Measurements from ENCODE around the gene PHYH. TPM values are rescaled to one million over a fixed set of nuclear protein-coding genes. Genes with fewer than 3 reads are reported as not detected.

PHYH gene
- total RNA-seq, 1 donor from 2014 or later: 22.1 TPM

DNA sequence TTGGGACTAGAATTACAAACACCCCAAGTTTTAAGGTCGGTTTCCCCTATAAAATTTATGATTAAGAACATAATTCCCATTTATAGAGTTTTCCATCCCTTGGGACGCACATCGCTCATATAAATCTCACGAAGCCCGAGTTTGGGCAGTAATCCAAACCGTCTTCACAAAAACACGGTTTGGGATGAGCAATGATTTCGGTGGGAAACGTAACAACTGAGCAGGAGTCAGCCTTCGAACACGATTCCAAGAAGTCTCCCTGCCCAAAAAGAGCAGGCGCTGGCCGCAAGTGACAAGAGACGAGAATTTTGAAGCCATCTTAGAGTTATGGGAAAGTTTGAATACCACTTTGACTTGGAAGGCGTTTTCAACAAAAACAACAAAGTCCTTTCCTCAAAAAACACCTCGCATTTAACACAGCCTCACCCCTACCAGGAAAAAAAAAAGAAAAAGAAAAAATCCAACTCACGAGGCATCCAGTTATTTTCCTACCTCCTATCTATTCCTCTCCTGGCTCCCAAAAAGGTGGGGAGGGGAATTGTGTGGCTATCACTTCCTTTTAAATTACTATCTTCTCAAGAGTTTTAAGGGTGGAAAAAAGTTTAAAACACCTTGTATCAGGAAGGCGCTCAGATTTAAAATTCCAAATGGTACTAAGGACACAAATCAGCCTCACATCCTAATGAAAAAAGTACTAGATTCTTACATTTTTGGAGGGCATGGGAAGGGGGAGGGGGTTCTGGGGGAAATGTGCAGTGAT lies 46.6 kb upstream of the PHYH start:
- Mint-ChIP-seq H3K4me3 (ENCODE audit: unreplicated experiment) (peak overlapping the region; percentile 80), H3K4me1 (ENCODE audit: unreplicated experiment) (peaks cover 33% of the 10 kb centered on the region), H3K36me3 (ENCODE audit: unreplicated experiment) (peaks cover 9% of the 10 kb centered on the region), H3K27me3 (ENCODE audit: unreplicated experiment) (peaks cover 9% of the 10 kb centered on the region), H3K9me3 (ENCODE audit: unreplicated experiment) (no peaks in the 10 kb centered on the region), H3K27ac (ENCODE audit: unreplicated experiment) (peak overlapping the region; percentile 93)
- DNase-seq (ENCODE audit: extremely low spot score, unreplicated experiment): no peak
- TF ChIP-seq, protein P1, sequence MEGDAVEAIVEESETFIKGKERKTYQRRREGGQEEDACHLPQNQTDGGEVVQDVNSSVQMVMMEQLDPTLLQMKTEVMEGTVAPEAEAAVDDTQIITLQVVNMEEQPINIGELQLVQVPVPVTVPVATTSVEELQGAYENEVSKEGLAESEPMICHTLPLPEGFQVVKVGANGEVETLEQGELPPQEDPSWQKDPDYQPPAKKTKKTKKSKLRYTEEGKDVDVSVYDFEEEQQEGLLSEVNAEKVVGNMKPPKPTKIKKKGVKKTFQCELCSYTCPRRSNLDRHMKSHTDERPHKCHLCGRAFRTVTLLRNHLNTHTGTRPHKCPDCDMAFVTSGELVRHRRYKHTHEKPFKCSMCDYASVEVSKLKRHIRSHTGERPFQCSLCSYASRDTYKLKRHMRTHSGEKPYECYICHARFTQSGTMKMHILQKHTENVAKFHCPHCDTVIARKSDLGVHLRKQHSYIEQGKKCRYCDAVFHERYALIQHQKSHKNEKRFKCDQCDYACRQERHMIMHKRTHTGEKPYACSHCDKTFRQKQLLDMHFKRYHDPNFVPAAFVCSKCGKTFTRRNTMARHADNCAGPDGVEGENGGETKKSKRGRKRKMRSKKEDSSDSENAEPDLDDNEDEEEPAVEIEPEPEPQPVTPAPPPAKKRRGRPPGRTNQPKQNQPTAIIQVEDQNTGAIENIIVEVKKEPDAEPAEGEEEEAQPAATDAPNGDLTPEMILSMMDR (IDR thresholded peaks at IDR 0.05): no peak

DNA sequence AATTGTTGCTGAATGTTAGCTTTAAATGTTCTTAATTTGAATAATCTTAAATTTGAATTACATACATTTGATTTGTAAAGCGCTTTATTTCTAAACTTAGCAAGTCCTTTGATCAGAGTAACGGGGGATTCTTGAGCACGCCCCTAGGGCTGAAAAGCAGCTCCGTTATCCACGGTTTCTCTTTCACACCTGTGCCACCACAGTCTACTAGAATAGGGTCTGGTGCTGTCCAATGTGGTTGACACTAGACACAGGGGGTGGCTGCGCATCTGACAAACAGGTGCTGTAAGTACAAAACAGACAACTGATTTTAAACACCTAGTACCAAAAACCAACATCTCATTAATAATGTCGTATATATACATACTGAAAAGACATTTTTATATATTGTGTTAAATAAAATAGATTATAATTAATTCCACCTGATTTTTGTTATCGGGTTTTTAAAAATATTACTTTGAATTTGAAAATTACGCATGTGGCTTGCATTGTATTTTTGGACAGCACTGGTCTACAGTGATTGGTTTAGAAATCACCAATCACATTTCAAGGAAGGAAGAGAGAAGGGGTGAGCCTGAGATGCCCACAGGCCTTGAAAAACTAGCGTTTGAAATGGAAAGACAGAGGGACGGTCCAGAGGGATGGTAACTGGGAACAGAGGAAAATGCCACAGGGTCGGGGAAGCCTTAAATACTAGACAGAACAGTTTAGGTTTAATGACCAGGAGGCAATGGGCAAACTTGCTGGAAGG lies 40.9 kb upstream of the PHYH start:
- DNase-seq (ENCODE audit: extremely low spot score, unreplicated experiment): no peak
- Mint-ChIP-seq H3K36me3 (ENCODE audit: unreplicated experiment) (peaks cover 20% of the 10 kb centered on the region), H3K9me3 (ENCODE audit: unreplicated experiment) (no peaks in the 10 kb centered on the region), H3K27ac (ENCODE audit: unreplicated experiment) (peak overlapping the region; percentile 23), H3K4me3 (ENCODE audit: unreplicated experiment) (no peak overlapping the region), H3K4me1 (ENCODE audit: unreplicated experiment) (peaks cover 37% of the 10 kb centered on the region), H3K27me3 (ENCODE audit: unreplicated experiment) (no peaks in the 10 kb centered on the region)
- TF ChIP-seq, protein P1 (IDR thresholded peaks at IDR 0.05): no peak

DNA sequence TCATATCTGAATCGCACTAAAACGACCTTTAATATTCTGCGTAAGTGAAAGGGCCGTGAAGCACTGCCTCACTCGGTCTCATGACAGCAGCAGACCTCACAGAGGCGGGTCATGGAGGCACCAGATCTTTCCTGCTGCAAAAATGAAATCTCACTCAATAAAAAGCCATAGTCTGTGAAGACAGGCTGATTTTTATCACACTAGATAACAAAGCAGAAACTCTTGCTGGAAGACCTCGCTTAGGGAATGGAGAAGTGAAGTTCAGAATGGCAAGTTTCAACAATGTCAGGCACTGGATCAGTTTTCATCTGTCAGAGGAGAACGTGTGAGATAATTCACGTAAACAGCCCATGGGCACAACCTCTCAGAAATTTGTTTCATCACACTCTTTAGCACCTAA lies 40.2 kb upstream of the PHYH start:
- peaks cover 31% of the 10 kb centered on the region for H3K4me1 Mint-ChIP-seq (ENCODE audit: unreplicated experiment)
- H3K9me3 Mint-ChIP-seq (ENCODE audit: unreplicated experiment): no peaks in the 10 kb centered on the region
- TF ChIP-seq, protein P1 (IDR thresholded peaks at IDR 0.05): no peak
- H3K36me3 Mint-ChIP-seq (ENCODE audit: unreplicated experiment): peaks cover 21% of the 10 kb centered on the region
- no peaks in the 10 kb centered on the region for H3K27me3 Mint-ChIP-seq (ENCODE audit: unreplicated experiment)
- no peak overlapping the region for H3K4me3 Mint-ChIP-seq (ENCODE audit: unreplicated experiment)
- H3K27ac Mint-ChIP-seq (ENCODE audit: unreplicated experiment): peak overlapping the region; percentile 19
- no peak for DNase-seq (ENCODE audit: extremely low spot score, unreplicated experiment)

DNA sequence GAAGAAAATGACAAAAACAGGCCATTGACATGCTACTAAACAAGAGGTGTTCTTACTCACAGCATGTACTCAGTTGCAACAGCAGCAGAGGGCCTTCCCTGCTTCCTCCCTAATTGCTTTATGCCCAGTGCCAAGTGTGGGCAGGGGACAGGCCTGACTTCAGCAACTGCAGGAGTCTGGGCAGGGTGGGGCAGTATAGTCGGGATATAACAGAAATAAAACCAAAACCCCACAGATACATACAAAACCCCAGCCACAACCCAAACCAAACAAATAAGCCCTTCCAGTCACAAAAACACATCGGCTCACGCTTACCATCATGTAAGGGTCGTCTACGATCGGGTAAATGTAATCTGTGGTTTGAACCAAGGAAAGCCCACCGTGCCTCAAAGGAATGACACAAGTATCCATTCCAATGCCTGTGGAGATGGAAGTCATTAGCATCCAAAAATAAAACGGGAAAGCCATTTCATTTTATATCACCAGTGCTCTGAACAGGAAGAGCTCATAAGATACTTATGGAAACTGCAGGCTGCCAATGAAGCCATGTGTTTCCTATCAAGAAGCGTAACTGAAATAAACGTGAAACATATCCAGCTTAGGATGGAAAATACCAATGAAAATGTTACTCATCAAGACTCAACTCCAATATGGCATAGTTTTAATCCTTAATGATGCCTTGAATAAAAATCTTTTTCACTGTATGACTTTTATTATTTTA lies 38.7 kb upstream of the PHYH start:
- H3K4me1 Mint-ChIP-seq (ENCODE audit: unreplicated experiment): peaks cover 23% of the 10 kb centered on the region
- no peaks in the 10 kb centered on the region for H3K27me3 Mint-ChIP-seq (ENCODE audit: unreplicated experiment)
- H3K36me3 Mint-ChIP-seq (ENCODE audit: unreplicated experiment): peaks cover 23% of the 10 kb centered on the region
- peak overlapping the region; percentile 26 for H3K4me3 Mint-ChIP-seq (ENCODE audit: unreplicated experiment)
- H3K27ac Mint-ChIP-seq (ENCODE audit: unreplicated experiment): peak overlapping the region; percentile 31
- TF ChIP-seq, protein P1 (IDR thresholded peaks at IDR 0.05): no peak
- no peak for DNase-seq (ENCODE audit: extremely low spot score, unreplicated experiment)
- H3K9me3 Mint-ChIP-seq (ENCODE audit: unreplicated experiment): no peaks in the 10 kb centered on the region

DNA sequence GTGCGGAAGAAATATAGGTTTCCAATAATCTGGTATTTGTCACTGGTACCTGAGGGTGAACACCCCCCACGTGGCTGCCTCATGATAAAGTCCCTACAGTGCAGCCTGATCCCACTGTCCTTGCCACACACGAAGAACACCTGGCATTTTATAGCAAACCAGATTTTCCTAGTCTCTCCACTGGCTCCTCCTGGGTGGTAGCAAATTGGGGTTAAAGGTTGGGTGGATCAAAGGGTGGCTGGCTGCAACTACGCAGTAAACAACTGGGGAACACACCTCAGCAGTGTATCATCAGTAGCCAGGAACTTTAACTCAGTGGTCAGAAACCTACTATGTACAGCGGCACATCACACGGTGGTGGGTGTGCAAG lies 37.9 kb upstream of the PHYH start:
- H3K27ac Mint-ChIP-seq (ENCODE audit: unreplicated experiment): no peak overlapping the region
- H3K9me3 Mint-ChIP-seq (ENCODE audit: unreplicated experiment): no peaks in the 10 kb centered on the region
- H3K36me3 Mint-ChIP-seq (ENCODE audit: unreplicated experiment): peaks cover 21% of the 10 kb centered on the region
- no peaks in the 10 kb centered on the region for H3K27me3 Mint-ChIP-seq (ENCODE audit: unreplicated experiment)
- no peak for DNase-seq (ENCODE audit: extremely low spot score, unreplicated experiment)
- TF ChIP-seq, protein P1 (IDR thresholded peaks at IDR 0.05): no peak
- peaks cover 23% of the 10 kb centered on the region for H3K4me1 Mint-ChIP-seq (ENCODE audit: unreplicated experiment)
- H3K4me3 Mint-ChIP-seq (ENCODE audit: unreplicated experiment): no peak overlapping the region

All from osteocyte (in vitro differentiated cells).